ENCODE data around the gene PKM.

Gene PKM

GRCh38 chr15:72227192-72227586, 3.8 kb downstream of the PKM start:
- Mint-ChIP-seq H3K4me1 (peaks cover 73% of the 10 kb centered on the region), H3K9me3 (no peaks in the 10 kb centered on the region), H3K27ac (peak overlapping the region; percentile 100), H3K27me3 (no peaks in the 10 kb centered on the region), H3K36me3 (ENCODE audit: low read depth) (peaks cover 72% of the 10 kb centered on the region), H3K4me3 (peak overlapping the region; percentile 100)
- ATAC-seq (peak; percentile 18), DNase-seq (peak; percentile 63)

- Mint-ChIP-seq H3K4me1 (peaks cover 80% of the 10 kb centered on the region), H3K9me3 (no peaks in the 10 kb centered on the region), H3K27me3 (no peaks in the 10 kb centered on the region), H3K4me3 (peak overlapping the region; percentile 67), H3K36me3 (ENCODE audit: low read depth) (peaks cover 91% of the 10 kb centered on the region), H3K27ac (peak overlapping the region; percentile 91)
- DNase-seq (no peak), ATAC-seq (no peak)
Measured at GRCh38 chr15:72223278-72223677, 7.7 kb downstream of the PKM start.

GRCh38 chr15:72222393-72222792, 8.6 kb downstream of the PKM start:
- no peak for ATAC-seq
- Mint-ChIP-seq H3K27ac (peak overlapping the region; percentile 91), H3K4me3 (peak overlapping the region; percentile 62), H3K9me3 (no peaks in the 10 kb centered on the region), H3K4me1 (peaks cover 76% of the 10 kb centered on the region), H3K36me3 (ENCODE audit: low read depth) (peaks cover 90% of the 10 kb centered on the region), H3K27me3 (no peaks in the 10 kb centered on the region)
- DNase-seq, result no peak

GRCh38 chr15:72220687-72221086, 10.3 kb downstream of the PKM start:
- H3K27me3 Mint-ChIP-seq, result no peaks in the 10 kb centered on the region
- peaks cover 60% of the 10 kb centered on the region for H3K4me1 Mint-ChIP-seq
- DNase-seq, result no peak
- no peak for ATAC-seq
- H3K9me3 Mint-ChIP-seq, result no peaks in the 10 kb centered on the region
- H3K27ac Mint-ChIP-seq, result peak overlapping the region; percentile 63
- no peak overlapping the region for H3K4me3 Mint-ChIP-seq
- H3K36me3 Mint-ChIP-seq (ENCODE audit: low read depth), result peaks cover 86% of the 10 kb centered on the region

GRCh38 chr15:72217216-72217615, 13.8 kb downstream of the PKM start:
- ATAC-seq (no peak), DNase-seq (no peak)
- peak overlapping the region; percentile 9 for H3K27ac Mint-ChIP-seq
- no peaks in the 10 kb centered on the region for H3K27me3 Mint-ChIP-seq
- H3K9me3 Mint-ChIP-seq, result no peaks in the 10 kb centered on the region
- H3K4me1 Mint-ChIP-seq, result peaks cover 31% of the 10 kb centered on the region
- H3K36me3 Mint-ChIP-seq (ENCODE audit: low read depth), result peaks cover 86% of the 10 kb centered on the region
- H3K4me3 Mint-ChIP-seq, result no peak overlapping the region

- Mint-ChIP-seq H3K9me3 (no peaks in the 10 kb centered on the region), H3K4me3 (no peak overlapping the region), H3K36me3 (ENCODE audit: low read depth) (peaks cover 88% of the 10 kb centered on the region), H3K27me3 (no peaks in the 10 kb centered on the region), H3K4me1 (peaks cover 24% of the 10 kb centered on the region), H3K27ac (no peak overlapping the region)
- ATAC-seq (no peak), DNase-seq (no peak)
Measured at GRCh38 chr15:72216079-72216478, 14.9 kb downstream of the PKM start.

GRCh38 chr15:72207558-72208085, 23.4 kb downstream of the PKM start:
- DNase-seq (no peak), ATAC-seq (no peak)
- H3K27ac Mint-ChIP-seq, result no peak overlapping the region
- no peaks in the 10 kb centered on the region for H3K27me3 Mint-ChIP-seq
- peaks cover 98% of the 10 kb centered on the region for H3K36me3 Mint-ChIP-seq (ENCODE audit: low read depth)
- no peaks in the 10 kb centered on the region for H3K9me3 Mint-ChIP-seq
- H3K4me1 Mint-ChIP-seq, result peaks cover 34% of the 10 kb centered on the region
- H3K4me3 Mint-ChIP-seq, result no peak overlapping the region

- H3K27me3 Mint-ChIP-seq, result no peaks in the 10 kb centered on the region
- no peaks in the 10 kb centered on the region for H3K9me3 Mint-ChIP-seq
- H3K36me3 Mint-ChIP-seq (ENCODE audit: low read depth), result peaks cover 98% of the 10 kb centered on the region
- H3K27ac Mint-ChIP-seq, result peak overlapping the region; percentile 14
- H3K4me1 Mint-ChIP-seq, result peaks cover 34% of the 10 kb centered on the region
- no peak for DNase-seq
- no peak for ATAC-seq
- peak overlapping the region; percentile 17 for H3K4me3 Mint-ChIP-seq
Measured at GRCh38 chr15:72206677-72207000, 24.4 kb downstream of the PKM start.

- ATAC-seq, result no peak
- Mint-ChIP-seq H3K27ac (peak overlapping the region; percentile 65), H3K9me3 (no peaks in the 10 kb centered on the region), H3K4me1 (peaks cover 34% of the 10 kb centered on the region), H3K27me3 (no peaks in the 10 kb centered on the region), H3K4me3 (no peak overlapping the region), H3K36me3 (ENCODE audit: low read depth) (peaks cover 98% of the 10 kb centered on the region)
- no peak for DNase-seq
Measured at GRCh38 chr15:72205896-72206676, 24.9 kb downstream of the PKM start.

GRCh38 chr15:72205273-72205672, 25.7 kb downstream of the PKM start:
- Mint-ChIP-seq H3K9me3 (no peaks in the 10 kb centered on the region), H3K27ac (peak overlapping the region; percentile 65), H3K27me3 (no peaks in the 10 kb centered on the region), H3K4me1 (peaks cover 36% of the 10 kb centered on the region), H3K36me3 (ENCODE audit: low read depth) (peaks cover 98% of the 10 kb centered on the region), H3K4me3 (no peak overlapping the region)
- ATAC-seq (no peak), DNase-seq (no peak)

GRCh38 chr15:72203507-72203837, 27.5 kb downstream of the PKM start:
- no peak for ATAC-seq
- peaks cover 99% of the 10 kb centered on the region for H3K36me3 Mint-ChIP-seq (ENCODE audit: low read depth)
- no peak overlapping the region for H3K4me3 Mint-ChIP-seq
- no peak for DNase-seq
- no peak overlapping the region for H3K27ac Mint-ChIP-seq
- peaks cover 27% of the 10 kb centered on the region for H3K4me1 Mint-ChIP-seq
- H3K27me3 Mint-ChIP-seq, result no peaks in the 10 kb centered on the region
- H3K9me3 Mint-ChIP-seq, result no peaks in the 10 kb centered on the region

- Mint-ChIP-seq H3K4me1 (peaks cover 27% of the 10 kb centered on the region), H3K27ac (peak overlapping the region; percentile 59), H3K4me3 (no peak overlapping the region), H3K36me3 (ENCODE audit: low read depth) (peaks cover 96% of the 10 kb centered on the region), H3K9me3 (no peaks in the 10 kb centered on the region), H3K27me3 (peaks cover 2% of the 10 kb centered on the region)
- no peak for DNase-seq
- no peak for ATAC-seq
Measured at GRCh38 chr15:72202801-72203506, 28.0 kb downstream of the PKM start.

GRCh38 chr15:72202302-72202701, 28.7 kb downstream of the PKM start:
- H3K27ac Mint-ChIP-seq, result no peak overlapping the region
- ATAC-seq (no peak), DNase-seq (no peak)
- peaks cover 91% of the 10 kb centered on the region for H3K36me3 Mint-ChIP-seq (ENCODE audit: low read depth)
- H3K27me3 Mint-ChIP-seq, result peaks cover 4% of the 10 kb centered on the region
- no peak overlapping the region for H3K4me3 Mint-ChIP-seq
- H3K9me3 Mint-ChIP-seq, result no peaks in the 10 kb centered on the region
- peaks cover 29% of the 10 kb centered on the region for H3K4me1 Mint-ChIP-seq

- peaks cover 82% of the 10 kb centered on the region for H3K36me3 Mint-ChIP-seq (ENCODE audit: low read depth)
Measured at GRCh38 chr15:72201391-72201921, 29.5 kb downstream of the PKM start.

More at GRCh38 chr15:72201391-72201921, 29.5 kb downstream of the PKM start:
- Mint-ChIP-seq H3K4me1 (peaks cover 22% of the 10 kb centered on the region), H3K4me3 (no peak overlapping the region), H3K27ac (no peak overlapping the region), H3K9me3 (no peaks in the 10 kb centered on the region), H3K27me3 (peaks cover 11% of the 10 kb centered on the region)
- ATAC-seq, result no peak
- DNase-seq, result no peak
